NT2/D1 (cell line): Measurements from ENCODE around the gene PORCN.

Experiments
- DNase-seq: peaks from one replicate; pipeline ENCODE4 v3.0.0-alpha.2; 2011; ENCODE audit warnings: low read depth, low spot score
- H3K27me3 ChIP-seq: 2 replicates; pipeline ENCODE4 v1.6.0; 2011; ENCODE audit warnings: mild to moderate bottlenecking; ENCODE audit not compliant: insufficient read length, insufficient read depth
- H3K36me3 ChIP-seq: 2 replicates; pipeline ENCODE4 v1.6.1; 2011; ENCODE audit warnings: mild to moderate bottlenecking, low read length, mixed read lengths; ENCODE audit not compliant: insufficient read depth, insufficient read length
- H3K4me1 ChIP-seq: 2 replicates; pipeline ENCODE4 v1.5.1; 2011; ENCODE audit not compliant: insufficient read depth, insufficient read length
- H3K4me3 ChIP-seq: 2 replicates; pipeline ENCODE4 v1.5.1; 2011; ENCODE audit warnings: low read depth; ENCODE audit not compliant: insufficient read length
- H3K9ac ChIP-seq: 2 replicates; pipeline ENCODE4 v1.6.0; 2011; ENCODE audit warnings: low read depth; ENCODE audit not compliant: insufficient read length
- H3K9me3 ChIP-seq: 2 replicates; pipeline ENCODE4 v1.5.1; 2011; ENCODE audit warnings: mild to moderate bottlenecking, low read length; ENCODE audit not compliant: insufficient read depth
- SUZ12 ChIP-seq: IDR thresholded peaks from 2 replicates; pipeline ENCODE4 v1.6.1; 2011; ENCODE audit not compliant: insufficient read length, insufficient read depth; ENCODE audit errors: extremely low read depth
- YY1 ChIP-seq: IDR thresholded peaks from 2 replicates; pipeline ENCODE4 v1.6.1; 2011; ENCODE audit not compliant: insufficient read length, insufficient read depth
- ZNF274 ChIP-seq: IDR thresholded peaks from 2 replicates; pipeline ENCODE4 v1.6.1; 2011; ENCODE audit warnings: mild to moderate bottlenecking, low read depth, low read length

PORCN gene

GRCh38 chrX:48489892-48490291 is 18.9 kb upstream of the PORCN start:
- no peaks in the 10 kb centered on the region for H3K4me1 ChIP-seq
- no peak overlapping the region for H3K9ac ChIP-seq
- H3K27me3 ChIP-seq, result no peaks in the 10 kb centered on the region
- no peaks in the 10 kb centered on the region; the same call in 1 of the 2 replicates for H3K9me3 ChIP-seq
- TF ChIP-seq ZNF274 (no peak), YY1 (no peak), SUZ12 (no peak)
- DNase-seq, result no peak
- peaks cover 25% of the 10 kb centered on the region for H3K36me3 ChIP-seq
- H3K4me3 ChIP-seq, result no peak overlapping the region

- Histone ChIP-seq H3K36me3 (peaks cover 19% of the 10 kb centered on the region), H3K4me3 (no peak overlapping the region), H3K9me3 (no peaks in the 10 kb centered on the region; the same call in 1 of the 2 replicates), H3K9ac (no peak overlapping the region), H3K27me3 (no peaks in the 10 kb centered on the region), H3K4me1 (no peaks in the 10 kb centered on the region)
- TF ChIP-seq YY1 (no peak), SUZ12 (no peak), ZNF274 (no peak)
- no peak for DNase-seq
Observed at GRCh38 chrX:48490661-48491060, 18.1 kb upstream of the PORCN start.

- Histone ChIP-seq H3K9ac (no peak overlapping the region), H3K9me3 (no peaks in the 10 kb centered on the region; the same call in 1 of the 2 replicates), H3K4me1 (no peaks in the 10 kb centered on the region), H3K4me3 (no peak overlapping the region), H3K36me3 (peaks cover 13% of the 10 kb centered on the region), H3K27me3 (no peaks in the 10 kb centered on the region)
- no peak for DNase-seq
- TF ChIP-seq ZNF274 (no peak), YY1 (no peak), SUZ12 (no peak)
Observed at GRCh38 chrX:48491809-48492208, 17.0 kb upstream of the PORCN start.

- DNase-seq, result no peak
- no peak for TF ChIP-seq SUZ12
- no peak for TF ChIP-seq YY1
- no peak for TF ChIP-seq ZNF274
- Histone ChIP-seq H3K9ac (no peak overlapping the region), H3K36me3 (peaks cover 7% of the 10 kb centered on the region), H3K27me3 (no peaks in the 10 kb centered on the region), H3K4me1 (no peaks in the 10 kb centered on the region), H3K9me3 (no peaks in the 10 kb centered on the region; the same call in 1 of the 2 replicates), H3K4me3 (no peak overlapping the region)
Observed at GRCh38 chrX:48492293-48492910, 16.4 kb upstream of the PORCN start.

GRCh38 chrX:48493890-48494364 is 14.9 kb upstream of the PORCN start:
- H3K4me3 ChIP-seq, result no peak overlapping the region
- no peaks in the 10 kb centered on the region for H3K27me3 ChIP-seq
- no peak for DNase-seq
- H3K9ac ChIP-seq, result no peak overlapping the region
- TF ChIP-seq ZNF274, result no peak
- no peaks in the 10 kb centered on the region for H3K9me3 ChIP-seq
- no peaks in the 10 kb centered on the region for H3K36me3 ChIP-seq
- H3K4me1 ChIP-seq, result no peaks in the 10 kb centered on the region

GRCh38 chrX:48496660-48497059 is 12.1 kb upstream of the PORCN start:
- Histone ChIP-seq H3K9me3 (no peaks in the 10 kb centered on the region), H3K4me3 (no peak overlapping the region), H3K27me3 (no peaks in the 10 kb centered on the region), H3K4me1 (no peaks in the 10 kb centered on the region), H3K36me3 (no peaks in the 10 kb centered on the region), H3K9ac (no peak overlapping the region)
- TF ChIP-seq SUZ12 (no peak), ZNF274 (no peak), YY1 (no peak)
- no peak for DNase-seq

GRCh38 chrX:48497871-48498270 is 10.9 kb upstream of the PORCN start:
- no peak for DNase-seq
- no peaks in the 10 kb centered on the region for H3K27me3 ChIP-seq
- no peaks in the 10 kb centered on the region for H3K36me3 ChIP-seq
- no peak overlapping the region for H3K4me3 ChIP-seq
- TF ChIP-seq ZNF274 (no peak), YY1 (no peak), SUZ12 (no peak)
- H3K9ac ChIP-seq, result no peak overlapping the region
- H3K9me3 ChIP-seq, result no peaks in the 10 kb centered on the region
- no peaks in the 10 kb centered on the region for H3K4me1 ChIP-seq
